ENCODE measurements around the gene ACADL. TPM values are rescaled to one million over a fixed set of nuclear protein-coding genes. Genes with fewer than 3 reads are reported as not detected.

ACADL gene
- total and polyA plus RNA-seq, 2 of the 13 experiments (the other 11 are each of a cell fraction or from before 2014, with no cell fraction given) = not detected

GRCh38 chr2:210233487-210233886, 8.2 kb upstream of the ACADL start:
- ATAC-seq (no peak), DNase-seq (ENCODE audit: low spot score) (no peak), FAIRE-seq (no peak)
- H3K27ac ChIP-seq (ENCODE audit: extremely low read length, insufficient read depth, low read length) = no peak overlapping the region
- H2AFZ ChIP-seq (ENCODE audit: low read length) = no peak overlapping the region
- intact Hi-C loops (cut with micrococcal nuclease; ENCODE audit: unreplicated experiment) (no loop called here), in situ Hi-C loops (cut with HindIII; ENCODE audit: extremely low pct_ligation_motif_present, low pct_unique_long_range_greater_than_20kb) (no loop called here)
- BruUV-seq (replicated peaks) = no TSS peak
- no peaks in the 10 kb centered on the region for H3K79me2 ChIP-seq (ENCODE audit: insufficient read depth, low read length)
- H3K36me3 ChIP-seq (replicated peaks in 1 of 2; ENCODE audit: control insufficient read depth in 1 of 2, insufficient read depth in 2 of 2, low read length in 2 of 2) = no peaks in the 10 kb centered on the region
- no peaks in the 10 kb centered on the region for H3K9me3 ChIP-seq (ENCODE audit: low read length)
- H3K4me3 ChIP-seq (replicated peaks in 1 of 3; ENCODE audit: insufficient read depth in 1 of 3, low read depth in 2 of 3, low read length in 3 of 3) = no peak overlapping the region
- CTCF ChIA-PET (ENCODE audit: low intra/inter-chr PET ratio, low total read pairs) = no interaction called here
- POLR2A ChIA-PET = no interaction called here
- no peak overlapping the region for H3K4me2 ChIP-seq (ENCODE audit: low read depth, low read length)
- H3K27me3 ChIP-seq (ENCODE audit: control insufficient read depth in 1 of 2, insufficient read depth in 2 of 2, low read length in 2 of 2) = no peaks in the 10 kb centered on the region
- TF ChIP-seq MTA1 (CRISPR knock-in tag; IDR thresholded peaks at IDR 0.05; ENCODE audit: borderline replicate concordance) = no peak
- no peak for TF ChIP-seq POGZ (CRISPR knock-in tag; IDR thresholded peaks at IDR 0.05)
- no peak for TF ChIP-seq FOXO4 (CRISPR knock-in tag; conservative IDR thresholded peaks at IDR 0.05)
- no peak for TF ChIP-seq MAF1 (CRISPR knock-in tag; IDR thresholded peaks at IDR 0.05; ENCODE audit: borderline replicate concordance)
- no peak for TF ChIP-seq ZNF75D (CRISPR knock-in tag; IDR thresholded peaks at IDR 0.05; ENCODE audit: borderline replicate concordance)
- no peak for TF ChIP-seq SNAPC4 (CRISPR knock-in tag; IDR thresholded peaks at IDR 0.05)
- TF ChIP-seq ZBTB38 (CRISPR knock-in tag; IDR thresholded peaks at IDR 0.05) = no peak
- TF ChIP-seq SUZ12 (IDR thresholded peaks at IDR 0.05; ENCODE audit: low read depth, low read length) = no peak
- TF ChIP-seq ZNF772 (CRISPR knock-in tag; IDR thresholded peaks at IDR 0.05) = no peak
- no peaks in the 10 kb centered on the region for H4K20me1 ChIP-seq (ENCODE audit: insufficient read depth, low read length)
- 29% methylated on average over 3 of the region's 3 CpGs for WGBS (ENCODE audit: low lambda C conversion rate)
- H3K4me1 ChIP-seq (ENCODE audit: insufficient read depth, low read length) = no peaks in the 10 kb centered on the region
- H3K9ac ChIP-seq (ENCODE audit: insufficient read depth, low read depth, low read length) = no peak overlapping the region

Measured in HepG2 (cell line).